Natural killer cell (primary cell): ENCODE data around the gene PRSS33. TPM values are rescaled to one million over a fixed set of nuclear protein-coding genes. Genes with fewer than 3 reads are reported as not detected.

Experiments used
- ATAC-seq, 3 donors: fragments of 150-1000 bp in 2 of 3; fragments of 200-7000 bp in 1 of 3; cut with Tn5 transposase; 1 replicate in 1 of 3; 2 replicates in 2 of 3; pipeline ENCODE4 v1.10.0; 2021; ENCODE audit warnings: mild to moderate bottlenecking in 2 of 3, moderate library complexity in 2 of 3
- DNase-seq, 2 donors: peaks; one replicate each; pipeline versions ENCODE4 v3.0.0 to v3.0.0-alpha.2; 2013 to 2021; ENCODE audit warnings: mixed read lengths in 1 of 2
- H3K27ac ChIP-seq: one replicate; pipeline ENCODE4 v1.5.1; 2013; ENCODE audit warnings: mild to moderate bottlenecking, low read length
- H3K27me3 ChIP-seq: one replicate; pipeline ENCODE4 v1.6.1; 2013; ENCODE audit warnings: low read length; ENCODE audit not compliant: control insufficient read depth, insufficient read depth
- H3K36me3 ChIP-seq: one replicate; pipeline ENCODE4 v1.6.1; 2013; ENCODE audit warnings: low read length; ENCODE audit not compliant: control insufficient read depth, insufficient read depth
- H3K4me1 ChIP-seq: one replicate; pipeline ENCODE4 v1.6.1; 2013; ENCODE audit warnings: low read length; ENCODE audit not compliant: control insufficient read depth, insufficient read depth
- H3K4me3 ChIP-seq: one replicate; pipeline ENCODE4 v1.5.1; 2013; ENCODE audit warnings: low read length
- H3K9me3 ChIP-seq: one replicate; pipeline ENCODE4 v1.6.1; 2013; ENCODE audit warnings: low read length; ENCODE audit not compliant: control insufficient read depth, insufficient read depth
- H3K27ac Mint-ChIP-seq, 2 donors: one replicate each; pipeline ENCODE4 v1.8.0; 2022; ENCODE audit warnings: mild to moderate bottlenecking in 2 of 2, mixed read lengths in 2 of 2, moderate library complexity in 1 of 2
- H3K27me3 Mint-ChIP-seq, 2 donors: one replicate each; pipeline ENCODE4 v1.8.0; 2022; ENCODE audit warnings: low read depth in 2 of 2, mixed read lengths in 2 of 2
- H3K36me3 Mint-ChIP-seq: one replicate; pipeline ENCODE4 v1.8.0; 2022; ENCODE audit warnings: mixed read lengths
- H3K4me1 Mint-ChIP-seq, 2 donors: one replicate each; pipeline ENCODE4 v1.8.0; 2022; ENCODE audit warnings: mixed read lengths in 2 of 2
- H3K4me3 Mint-ChIP-seq: one replicate; pipeline ENCODE4 v1.8.0; 2022; ENCODE audit warnings: mild to moderate bottlenecking, moderate library complexity, mixed read lengths
- H3K9me3 Mint-ChIP-seq, 2 donors: one replicate each; pipeline ENCODE4 v1.8.0; 2022; ENCODE audit warnings: mixed read lengths in 2 of 2
- CTCF ChIP-seq: fragments of 200-600 bp; IDR thresholded peaks from one replicate; pipeline ENCODE4 v1.8.0; 2022; ENCODE audit warnings: antibody characterized with exemption
- WGBS: methylation state at CpG from one replicate; pipeline ENCODE4 v1.1.7; 2013; ENCODE audit warnings: missing lambda C conversion rate; ENCODE audit not compliant: insufficient coverage; 5-methylcytosine and 5-hydroxymethylcytosine counted together
- intact Hi-C: fragments of 100-400 bp; cut with micrococcal nuclease; formaldehyde crosslinking; loops from one replicate; pipeline ENCODE4 v1.14.2; 2022
- total RNA-seq, 4 donors: library from RNA; stranded (reverse); fragments of 120-200 nt in 1 of 4; gene quantifications; one replicate each; pipeline versions ENCODE4 v1.2.3 to v1.2.4, GENCODE V29; 2013 to 2022

Gene PRSS33
- total RNA-seq, 3 donors from 2014 or later (not counting 1 experiment from before 2014, with no cell fraction given): 0.20 to 0.63 (median 0.54) TPM

GRCh38 chr16:2784358-2785100 is 2.8 kb downstream of the PRSS33 start:
- 66% methylated on average over 15 of the region's 15 CpGs for WGBS
- no peaks in the 10 kb centered on the region for H3K9me3 Mint-ChIP-seq
- no peaks in the 10 kb centered on the region for H3K36me3 Mint-ChIP-seq
- DNase-seq (no peak), ATAC-seq (no peak)
- H3K27me3 Mint-ChIP-seq: peaks cover 0 to 13% of the 10 kb centered on the region in 2 donors
- H3K27me3 ChIP-seq: peaks cover 5% of the 10 kb centered on the region
- no peaks in the 10 kb centered on the region for H3K9me3 ChIP-seq
- intact Hi-C loops: no loop called here
- H3K4me3 ChIP-seq: peak overlapping the region; percentile 33
- peak overlapping the region in 1 of 2 donors; percentile 18 for H3K27ac Mint-ChIP-seq
- peaks cover 0 to 26% of the 10 kb centered on the region in 2 donors for H3K4me1 Mint-ChIP-seq
- no peak overlapping the region for H3K27ac ChIP-seq
- H3K36me3 ChIP-seq: no peaks in the 10 kb centered on the region
- peaks cover 44% of the 10 kb centered on the region for H3K4me1 ChIP-seq
- TF ChIP-seq CTCF: no peak
- peak overlapping the region; percentile 82 for H3K4me3 Mint-ChIP-seq

GRCh38 chr16:2783581-2784357 is 3.6 kb downstream of the PRSS33 start:
- no peaks in the 10 kb centered on the region for H3K36me3 ChIP-seq
- 95% methylated on average over 15 of the region's 15 CpGs for WGBS
- H3K27me3 ChIP-seq: peaks cover 5% of the 10 kb centered on the region
- Mint-ChIP-seq H3K27me3 (peaks cover 0 to 13% of the 10 kb centered on the region in 2 donors), H3K9me3 (no peaks in the 10 kb centered on the region), H3K27ac (no peak overlapping the region), H3K4me3 (peak overlapping the region; percentile 9), H3K36me3 (no peaks in the 10 kb centered on the region), H3K4me1 (peaks cover under 1 to 27% of the 10 kb centered on the region in 2 donors)
- DNase-seq (no peak), ATAC-seq (no peak)
- no peak overlapping the region for H3K27ac ChIP-seq
- TF ChIP-seq CTCF: no peak
- intact Hi-C loops: no loop called here
- H3K4me1 ChIP-seq: peaks cover 52% of the 10 kb centered on the region
- no peaks in the 10 kb centered on the region for H3K9me3 ChIP-seq
- no peak overlapping the region for H3K4me3 ChIP-seq

GRCh38 chr16:2782583-2783351 is 4.6 kb downstream of the PRSS33 start:
- DNase-seq (no peak), ATAC-seq (no peak)
- intact Hi-C loops: no loop called here
- H3K9me3 Mint-ChIP-seq: no peaks in the 10 kb centered on the region
- no peak overlapping the region for H3K4me3 Mint-ChIP-seq
- Histone ChIP-seq H3K36me3 (no peaks in the 10 kb centered on the region), H3K9me3 (no peaks in the 10 kb centered on the region), H3K4me1 (peaks cover 59% of the 10 kb centered on the region), H3K27ac (no peak overlapping the region), H3K4me3 (no peak overlapping the region), H3K27me3 (peaks cover under 1% of the 10 kb centered on the region)
- peaks cover 0 to 10% of the 10 kb centered on the region in 2 donors for H3K27me3 Mint-ChIP-seq
- TF ChIP-seq CTCF: no peak
- WGBS: 86% methylated on average over 20 of the region's 20 CpGs
- H3K4me1 Mint-ChIP-seq: peaks cover 8 to 36% of the 10 kb centered on the region in 2 donors
- no peak overlapping the region for H3K27ac Mint-ChIP-seq
- no peaks in the 10 kb centered on the region for H3K36me3 Mint-ChIP-seq
